HEK293T (cell line): ENCODE results near the gene LRMDA.

Experiments
- BHLHE40 ChIP-seq: fragments of 450-650 bp; IDR thresholded peaks from 2 replicates; pipeline ENCODE4 v1.6.1; 2016; ENCODE audit warnings: mild to moderate bottlenecking, moderate library complexity, borderline replicate concordance
- CTBP1 ChIP-seq: fragments of 450-650 bp; IDR thresholded peaks from 2 replicates; pipeline ENCODE4 v1.6.1; 2016; ENCODE audit warnings: borderline replicate concordance
- ELF4 ChIP-seq: fragments of 450-650 bp; IDR thresholded peaks from 2 replicates; pipeline ENCODE4 v1.6.1; 2017; ENCODE audit warnings: antibody characterized with exemption
- FOXK2 ChIP-seq: fragments of 450-650 bp; IDR thresholded peaks from 2 replicates; pipeline ENCODE4 v1.6.1; 2016; ENCODE audit warnings: mild to moderate bottlenecking
- FOXM1 ChIP-seq: fragments of 450-650 bp; IDR thresholded peaks from 2 replicates; pipeline ENCODE4 v1.6.1; 2017; ENCODE audit warnings: mild to moderate bottlenecking, borderline replicate concordance
- HDGF ChIP-seq: fragments of 450-650 bp; IDR thresholded peaks from 2 replicates; pipeline ENCODE4 v1.6.1; 2017; ENCODE audit warnings: antibody characterized with exemption, borderline replicate concordance
- NFRKB ChIP-seq: fragments of 450-650 bp; IDR thresholded peaks from 2 replicates; pipeline ENCODE4 v1.6.1; 2016; ENCODE audit warnings: mild to moderate bottlenecking, moderate library complexity
- PKNOX1 ChIP-seq: fragments of 450-650 bp; IDR thresholded peaks from 2 replicates; pipeline ENCODE4 v1.6.1; 2016
- SP1 ChIP-seq: fragments of 450-650 bp; IDR thresholded peaks from 2 replicates; pipeline ENCODE4 v1.6.1; 2017
- SUZ12 ChIP-seq: fragments of 450-650 bp; IDR thresholded peaks from 2 replicates; pipeline ENCODE4 v1.6.1; 2016; ENCODE audit warnings: mild to moderate bottlenecking
- TARDBP ChIP-seq: fragments of 450-650 bp; IDR thresholded peaks from 2 replicates; pipeline ENCODE4 v1.6.1; 2016
- ZNF384 ChIP-seq: fragments of 450-650 bp; IDR thresholded peaks from 2 replicates; pipeline ENCODE4 v1.6.1; 2016

- TF ChIP-seq FOXM1 = peak; percentile 66; the same call in 1 of the 2 replicates
- 0 out of 2 replicates have a peak, but pooled peaks have one; percentile 35 for TF ChIP-seq TARDBP
- no peak for TF ChIP-seq ELF4
- peak; percentile 100 for TF ChIP-seq CTBP1
- TF ChIP-seq SUZ12 = no peak
- no peak for TF ChIP-seq SP1
- no peak for TF ChIP-seq NFRKB
- no peak for TF ChIP-seq HDGF
- TF ChIP-seq BHLHE40 = no peak
- peak; percentile 99 for TF ChIP-seq PKNOX1
- no peak for TF ChIP-seq FOXK2
- TF ChIP-seq ZNF384 = no peak
Observed at GRCh38 chr10:75402486-75403143, 28.8 kb upstream of the LRMDA start.
